ENCODE measurements around the gene RAI14.

DNA sequence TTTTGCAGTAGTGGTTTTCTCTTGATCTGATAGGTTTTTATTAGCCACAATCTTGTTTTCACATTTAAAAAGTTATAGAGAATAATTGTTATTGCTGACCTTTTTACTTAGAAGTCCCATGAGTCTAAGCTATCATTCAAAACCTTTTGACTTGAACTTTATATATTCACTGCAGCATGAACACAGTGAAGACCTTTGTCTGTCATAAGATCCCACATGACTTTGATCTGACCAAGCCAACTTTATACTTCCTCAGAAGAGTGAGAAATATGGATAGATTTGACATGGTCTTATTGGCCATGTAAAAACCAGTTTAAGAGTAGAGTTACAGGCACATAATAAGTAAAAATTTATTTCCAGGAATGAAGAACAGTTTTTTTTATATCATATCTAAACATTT is 225.1 kb downstream of the RAI14 start:
- TF ChIP-seq, protein P1, sequence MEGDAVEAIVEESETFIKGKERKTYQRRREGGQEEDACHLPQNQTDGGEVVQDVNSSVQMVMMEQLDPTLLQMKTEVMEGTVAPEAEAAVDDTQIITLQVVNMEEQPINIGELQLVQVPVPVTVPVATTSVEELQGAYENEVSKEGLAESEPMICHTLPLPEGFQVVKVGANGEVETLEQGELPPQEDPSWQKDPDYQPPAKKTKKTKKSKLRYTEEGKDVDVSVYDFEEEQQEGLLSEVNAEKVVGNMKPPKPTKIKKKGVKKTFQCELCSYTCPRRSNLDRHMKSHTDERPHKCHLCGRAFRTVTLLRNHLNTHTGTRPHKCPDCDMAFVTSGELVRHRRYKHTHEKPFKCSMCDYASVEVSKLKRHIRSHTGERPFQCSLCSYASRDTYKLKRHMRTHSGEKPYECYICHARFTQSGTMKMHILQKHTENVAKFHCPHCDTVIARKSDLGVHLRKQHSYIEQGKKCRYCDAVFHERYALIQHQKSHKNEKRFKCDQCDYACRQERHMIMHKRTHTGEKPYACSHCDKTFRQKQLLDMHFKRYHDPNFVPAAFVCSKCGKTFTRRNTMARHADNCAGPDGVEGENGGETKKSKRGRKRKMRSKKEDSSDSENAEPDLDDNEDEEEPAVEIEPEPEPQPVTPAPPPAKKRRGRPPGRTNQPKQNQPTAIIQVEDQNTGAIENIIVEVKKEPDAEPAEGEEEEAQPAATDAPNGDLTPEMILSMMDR (IDR thresholded peaks at IDR 0.05), result no peak
- no peak for TF ChIP-seq ZFX (IDR thresholded peaks at IDR 0.05; ENCODE audit: borderline replicate concordance)
